ENCODE results near the gene PDGFA. TPM values are rescaled to one million over a fixed set of nuclear protein-coding genes. Genes with fewer than 3 reads are reported as not detected.
"Not testable (repeated sequence)": the region's sequence is repeated elsewhere in the genome, so short reads cannot be mapped to it uniquely, and the experiment has no call there.

The PDGFA gene
- total RNA-seq, 1 experiment from 2014 or later: 35.8 TPM

DNA sequence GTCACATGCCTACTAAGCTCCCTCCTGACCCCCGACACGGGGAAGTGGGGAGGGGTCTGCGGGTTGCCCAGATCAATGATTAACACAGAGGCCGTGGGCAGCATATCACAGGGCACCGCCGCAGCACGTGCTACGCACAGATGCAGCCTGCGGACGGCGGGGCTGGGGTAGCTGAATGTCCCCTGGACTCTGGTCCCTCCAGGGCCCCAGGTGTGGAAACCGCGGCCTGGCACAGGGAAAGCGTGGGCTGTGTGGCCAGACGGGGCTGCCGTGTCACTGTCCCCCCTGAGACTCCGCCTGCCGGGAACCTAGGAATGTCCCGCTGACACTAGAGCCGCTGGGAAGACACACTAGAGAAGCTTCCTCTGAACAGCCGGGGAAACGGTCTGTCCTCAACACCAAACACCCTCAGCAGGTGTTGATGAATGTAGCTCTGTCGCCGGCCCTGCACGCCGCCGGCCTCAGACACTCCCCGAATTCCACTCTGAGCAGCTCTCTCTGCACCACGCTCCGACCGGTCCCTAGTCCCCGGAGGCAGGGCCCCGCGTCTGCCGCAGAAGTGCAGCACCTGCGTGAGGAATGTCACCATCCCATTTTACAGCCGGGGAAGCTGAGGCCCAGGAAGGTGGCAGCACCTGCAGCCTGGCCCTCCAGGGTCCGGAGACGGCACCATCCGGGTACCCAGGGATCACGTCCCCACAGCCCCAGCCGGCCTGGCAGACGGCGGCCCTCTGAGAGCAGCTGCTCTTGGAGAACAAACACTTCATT is 33.4 kb upstream of the PDGFA start:
- H3K27me3 Mint-ChIP-seq (ENCODE audit: low read depth): no peaks in the 10 kb centered on the region
- no peak for DNase-seq
- H2AK5ac ChIP-seq (ENCODE audit: insufficient read length, low read length): no peak overlapping the region
- no peaks in the 10 kb centered on the region for H3K4me1 ChIP-seq (ENCODE audit: insufficient read depth, low read length)
- H3K14ac ChIP-seq (ENCODE audit: insufficient read depth, low read length): peak overlapping the region; percentile 5; the same call in 1 of the 2 replicates
- no peak overlapping the region for H3K9ac ChIP-seq (ENCODE audit: extremely low read depth, insufficient read length, low read length)
- no peak overlapping the region for H2AFZ ChIP-seq (ENCODE audit: low read length)
- TF ChIP-seq, protein P1, sequence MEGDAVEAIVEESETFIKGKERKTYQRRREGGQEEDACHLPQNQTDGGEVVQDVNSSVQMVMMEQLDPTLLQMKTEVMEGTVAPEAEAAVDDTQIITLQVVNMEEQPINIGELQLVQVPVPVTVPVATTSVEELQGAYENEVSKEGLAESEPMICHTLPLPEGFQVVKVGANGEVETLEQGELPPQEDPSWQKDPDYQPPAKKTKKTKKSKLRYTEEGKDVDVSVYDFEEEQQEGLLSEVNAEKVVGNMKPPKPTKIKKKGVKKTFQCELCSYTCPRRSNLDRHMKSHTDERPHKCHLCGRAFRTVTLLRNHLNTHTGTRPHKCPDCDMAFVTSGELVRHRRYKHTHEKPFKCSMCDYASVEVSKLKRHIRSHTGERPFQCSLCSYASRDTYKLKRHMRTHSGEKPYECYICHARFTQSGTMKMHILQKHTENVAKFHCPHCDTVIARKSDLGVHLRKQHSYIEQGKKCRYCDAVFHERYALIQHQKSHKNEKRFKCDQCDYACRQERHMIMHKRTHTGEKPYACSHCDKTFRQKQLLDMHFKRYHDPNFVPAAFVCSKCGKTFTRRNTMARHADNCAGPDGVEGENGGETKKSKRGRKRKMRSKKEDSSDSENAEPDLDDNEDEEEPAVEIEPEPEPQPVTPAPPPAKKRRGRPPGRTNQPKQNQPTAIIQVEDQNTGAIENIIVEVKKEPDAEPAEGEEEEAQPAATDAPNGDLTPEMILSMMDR (conservative IDR thresholded peaks at IDR 0.05): no peak
- H2BK120ac ChIP-seq (ENCODE audit: low read depth, low read length, poor library complexity, severe bottlenecking): no peak overlapping the region
- no peak overlapping the region for H3K4ac ChIP-seq (ENCODE audit: low read depth, low read length)
- no peaks in the 10 kb centered on the region for H3K4me1 Mint-ChIP-seq
- H2BK15ac ChIP-seq (ENCODE audit: low read depth, low read length): no peak overlapping the region
- H3K4me2 ChIP-seq (ENCODE audit: insufficient read depth, insufficient read length, low read length): no peak overlapping the region
- no peak overlapping the region for H3T11ph ChIP-seq (ENCODE audit: low read length)
- H3K27ac ChIP-seq (ENCODE audit: insufficient read length, low read depth, low read length): no peak overlapping the region
- no peak overlapping the region for H2BK20ac ChIP-seq (ENCODE audit: low read depth, low read length, poor library complexity, severe bottlenecking)
- peaks cover 0 to 4% (median 2%) of the 10 kb centered on the region in 3 experiments; a peak in 3 of 7 replicates for H3K36me3 Mint-ChIP-seq (ENCODE audit: insufficient read depth in 1 of 3, low read depth in 3 of 3)
- no peak overlapping the region for H3K4me3 Mint-ChIP-seq
- H3K23me2 ChIP-seq (ENCODE audit: insufficient read length, low read depth, low read length, poor library complexity, severe bottlenecking): no peaks in the 10 kb centered on the region
- H4K5ac ChIP-seq (ENCODE audit: insufficient read length, low read depth, low read length): no peak overlapping the region
- H2BK12ac ChIP-seq (ENCODE audit: insufficient read length, low read depth, low read length): no peak overlapping the region
- H4K8ac ChIP-seq (replicated peaks; ENCODE audit: insufficient read length, low read depth, low read length): no peak overlapping the region
- H3K9me3 Mint-ChIP-seq: 0 out of 5 replicates have a peak, but pooled peaks cover 0 to 2% of the 10 kb centered on the region in 2 experiments
- no peaks in the 10 kb centered on the region for H3K79me1 ChIP-seq (ENCODE audit: insufficient read depth, low read depth, low read length, poor library complexity, severe bottlenecking)
- H3K56ac ChIP-seq (ENCODE audit: insufficient read length, low read depth, low read length): no peak overlapping the region
- H3K79me2 ChIP-seq (ENCODE audit: insufficient read depth, low read length): no peaks in the 10 kb centered on the region
- H3K18ac ChIP-seq (ENCODE audit: insufficient read length, low read depth, low read length): no peak overlapping the region
- no peaks in the 10 kb centered on the region for H3K27me3 ChIP-seq (ENCODE audit: insufficient read depth, low read length)
- no peak overlapping the region for H4K91ac ChIP-seq (ENCODE audit: insufficient read length, low read depth, low read length)
- H3K9me3 ChIP-seq (ENCODE audit: control insufficient read depth, low read depth, low read length): no peaks in the 10 kb centered on the region
- H3K27ac Mint-ChIP-seq: no peak overlapping the region
- H4K20me1 ChIP-seq (ENCODE audit: control insufficient read depth, insufficient read depth, insufficient read length): no peaks in the 10 kb centered on the region
- no peak overlapping the region for H3K23ac ChIP-seq (ENCODE audit: insufficient read length, low read depth, low read length)
- no CpG with 5 or more reads among the region's 44 CpGs for WGBS (ENCODE audit: extremely low coverage, insufficient read length, low lambda C conversion rate)
- no peak overlapping the region for H2BK5ac ChIP-seq (ENCODE audit: insufficient read length, low read length)

DNA sequence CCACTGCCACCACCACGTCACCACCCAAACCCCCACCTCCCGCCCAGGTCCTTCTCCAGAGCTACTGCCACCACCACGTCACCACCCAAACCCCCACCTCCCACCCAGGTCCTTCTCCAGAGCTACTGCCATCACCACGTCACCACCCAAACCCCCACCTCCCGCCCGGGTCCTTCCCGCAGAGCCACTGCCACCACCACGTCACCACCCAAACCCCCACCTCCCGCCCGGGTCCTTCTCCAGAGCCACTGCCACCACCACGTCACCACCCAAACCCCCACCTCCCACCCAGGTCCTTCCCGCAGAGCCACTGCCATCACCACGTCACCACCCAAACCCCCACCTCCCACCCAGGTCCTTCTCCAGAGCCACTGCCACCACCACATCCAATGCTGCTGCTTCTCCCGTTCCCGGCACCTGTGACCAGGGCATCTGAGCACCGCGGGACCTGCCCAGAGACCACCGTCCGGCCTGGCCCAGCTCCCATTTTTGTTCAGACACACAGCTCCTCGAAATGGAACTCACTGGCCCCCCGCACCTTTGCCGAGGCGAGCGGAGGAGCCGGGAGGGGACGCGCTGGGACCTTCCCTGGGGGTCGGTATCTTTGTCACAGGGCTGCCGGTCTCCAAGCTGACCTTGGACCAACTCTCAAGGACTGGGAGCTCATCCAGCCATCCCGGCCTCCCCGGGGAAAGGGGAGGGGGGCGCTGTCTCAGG is 32.7 kb upstream of the PDGFA start:
- H3K4me3 Mint-ChIP-seq; H3K27ac ChIP-seq (ENCODE audit: insufficient read length, low read depth, low read length); H3K23ac ChIP-seq (ENCODE audit: insufficient read length, low read depth, low read length); H2BK5ac ChIP-seq (ENCODE audit: insufficient read length, low read length); H2AFZ ChIP-seq (ENCODE audit: low read length); H3K4ac ChIP-seq (ENCODE audit: low read depth, low read length); H3T11ph ChIP-seq (ENCODE audit: low read length); H3K27ac Mint-ChIP-seq; H3K4me1 Mint-ChIP-seq; H3K4me2 ChIP-seq (ENCODE audit: insufficient read depth, insufficient read length, low read length); H3K9me3 ChIP-seq (ENCODE audit: control insufficient read depth, low read depth, low read length); H3K56ac ChIP-seq (ENCODE audit: insufficient read length, low read depth, low read length); H2BK20ac ChIP-seq (ENCODE audit: low read depth, low read length, poor library complexity, severe bottlenecking); H4K20me1 ChIP-seq (ENCODE audit: control insufficient read depth, insufficient read depth, insufficient read length); H3K79me1 ChIP-seq (ENCODE audit: insufficient read depth, low read depth, low read length, poor library complexity, severe bottlenecking); H3K27me3 Mint-ChIP-seq (ENCODE audit: low read depth); H2BK15ac ChIP-seq (ENCODE audit: low read depth, low read length); H3K9ac ChIP-seq (ENCODE audit: extremely low read depth, insufficient read length, low read length); H3K18ac ChIP-seq (ENCODE audit: insufficient read length, low read depth, low read length); H3K14ac ChIP-seq (ENCODE audit: insufficient read depth, low read length); H3K79me2 ChIP-seq (ENCODE audit: insufficient read depth, low read length); H4K5ac ChIP-seq (ENCODE audit: insufficient read length, low read depth, low read length); H2BK120ac ChIP-seq (ENCODE audit: low read depth, low read length, poor library complexity, severe bottlenecking); H4K91ac ChIP-seq (ENCODE audit: insufficient read length, low read depth, low read length); H2BK12ac ChIP-seq (ENCODE audit: insufficient read length, low read depth, low read length); DNase-seq; H3K23me2 ChIP-seq (ENCODE audit: insufficient read length, low read depth, low read length, poor library complexity, severe bottlenecking); H3K27me3 ChIP-seq (ENCODE audit: insufficient read depth, low read length); H2AK5ac ChIP-seq (ENCODE audit: insufficient read length, low read length); H3K4me1 ChIP-seq (ENCODE audit: insufficient read depth, low read length); H4K8ac ChIP-seq (replicated peaks; ENCODE audit: insufficient read length, low read depth, low read length); H3K9me3 Mint-ChIP-seq; H3K36me3 Mint-ChIP-seq (ENCODE audit: insufficient read depth in 1 of 3, low read depth in 3 of 3): not testable (repeated sequence)
- no CpG with 5 or more reads among the region's 32 CpGs for WGBS (ENCODE audit: extremely low coverage, insufficient read length, low lambda C conversion rate)

Data from H9 (cell line).